Ramos (cell line): Measurements from ENCODE around the gene TMCO4.

ENCODE experiments used
- in situ Hi-C: fragments of 300-500 bp; cut with MboI; formaldehyde crosslinking; loops from one replicate; pipeline ENCODE4 v1.14.3; 2022; ENCODE audit warnings: low sequenced_read_pairs; ENCODE audit not compliant: unreplicated experiment

TMCO4 gene

GRCh38 chr1:19752083-19752696 lies 47.5 kb downstream of the TMCO4 start:
- in situ Hi-C loops: no loop called here

GRCh38 chr1:19750882-19751276 lies 48.8 kb downstream of the TMCO4 start:
- in situ Hi-C loops: no loop called here

- in situ Hi-C loops: no loop called here
These were observed 49.4 kb downstream of the TMCO4 start for GRCh38 chr1:19750101-19750881.

- in situ Hi-C loops: no loop called here
These were observed 50.0 kb downstream of the TMCO4 start for GRCh38 chr1:19749685-19750084.

- in situ Hi-C loops: no loop called here
These were observed 52.0 kb downstream of the TMCO4 start for GRCh38 chr1:19747761-19748160.

GRCh38 chr1:19744886-19745285 lies 54.8 kb downstream of the TMCO4 start:
- in situ Hi-C loops: no loop called here

- in situ Hi-C loops: no loop called here
These were observed 55.4 kb downstream of the TMCO4 start for GRCh38 chr1:19744335-19744743.

- in situ Hi-C loops: no loop called here
These were observed 55.9 kb downstream of the TMCO4 start for GRCh38 chr1:19743793-19744192.

- in situ Hi-C loops: no loop called here
These were observed 56.5 kb downstream of the TMCO4 start for GRCh38 chr1:19743180-19743579.

- in situ Hi-C loops: no loop called here
These were observed 60.1 kb downstream of the TMCO4 start for GRCh38 chr1:19739628-19740027.

- in situ Hi-C loops: no loop called here
These were observed 61.0 kb downstream of the TMCO4 start for GRCh38 chr1:19738669-19739068.

GRCh38 chr1:19738076-19738475 lies 61.6 kb downstream of the TMCO4 start:
- in situ Hi-C loops: no loop called here

GRCh38 chr1:19737104-19737825 lies 62.5 kb downstream of the TMCO4 start:
- in situ Hi-C loops: no loop called here

- in situ Hi-C loops: no loop called here
These were observed 64.1 kb downstream of the TMCO4 start for GRCh38 chr1:19735440-19736127.

GRCh38 chr1:19734472-19734999 lies 65.2 kb downstream of the TMCO4 start:
- in situ Hi-C loops: no loop called here

GRCh38 chr1:19734056-19734455 lies 65.7 kb downstream of the TMCO4 start:
- in situ Hi-C loops: no loop called here

- in situ Hi-C loops: no loop called here
These were observed 66.1 kb downstream of the TMCO4 start for GRCh38 chr1:19733615-19734014.

GRCh38 chr1:19731311-19731821 lies 68.3 kb downstream of the TMCO4 start:
- in situ Hi-C loops: no loop called here

- in situ Hi-C loops: no loop called here
These were observed 68.9 kb downstream of the TMCO4 start for GRCh38 chr1:19730793-19731192.

- in situ Hi-C loops: no loop called here
These were observed 69.5 kb downstream of the TMCO4 start for GRCh38 chr1:19730232-19730631.
